ENCODE data around the gene CELF4.

The CELF4 gene

GRCh38 chr18:37248281-37248680 lies 317.3 kb downstream of the CELF4 start:
- no peaks in the 10 kb centered on the region for H3K9me3 ChIP-seq (replicated peaks in 1 of 11)
- H3K27ac ChIP-seq, result no peak overlapping the region
- no peak for TF ChIP-seq Cebpa-rat (IDR thresholded peaks at IDR 0.05)
- peaks cover 0 to 7% (median 3%) of the 10 kb centered on the region in 11 experiments; a peak in 9 of 22 replicates for H3K27me3 ChIP-seq
- H3K9ac ChIP-seq, result no peak overlapping the region
- no peak overlapping the region for H3K4me2 ChIP-seq
- H3K4me3 ChIP-seq, result no peak overlapping the region
- H3K36me3 ChIP-seq, result no peaks in the 10 kb centered on the region
- H4K20me1 ChIP-seq, result 0 out of 22 replicates have a peak, but pooled peaks cover 0 to 6% (median 0%) of the 10 kb centered on the region in 11 experiments
- peaks cover 0 to 9% (median 5%) of the 10 kb centered on the region in 10 experiments; a peak in 7 of 20 replicates for H3K4me1 ChIP-seq

DNA sequence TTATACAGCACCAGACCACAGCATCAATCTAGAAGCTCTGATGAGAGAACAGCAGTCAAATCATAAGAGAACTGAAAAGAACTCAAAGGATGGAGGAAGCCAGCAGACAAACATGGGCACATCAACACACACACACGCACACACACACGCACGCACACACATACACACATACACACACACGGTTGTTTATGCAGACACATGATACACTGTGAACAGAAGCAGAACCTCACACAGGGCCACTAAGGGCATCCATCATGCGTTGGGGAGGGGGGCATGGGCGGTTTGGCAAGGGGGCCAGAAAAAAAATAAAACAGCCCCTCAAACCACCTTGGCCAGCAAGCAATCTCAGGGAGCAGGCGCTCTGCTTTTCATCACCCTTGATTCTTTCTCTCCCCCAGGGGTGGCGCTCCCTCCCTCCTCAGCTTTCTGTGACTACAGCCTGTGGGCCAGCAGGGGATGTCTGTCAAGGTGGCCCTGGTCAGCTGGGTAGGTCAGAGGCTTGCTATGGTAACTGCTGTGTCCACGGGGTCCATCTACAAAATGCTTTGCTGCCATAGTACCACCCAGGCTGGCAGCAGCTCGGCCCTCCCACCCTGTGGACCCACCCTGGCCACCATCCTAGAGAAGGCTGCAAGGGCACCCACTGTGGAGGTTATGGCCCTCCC lies 318.0 kb downstream of the CELF4 start:
- Histone ChIP-seq H3K4me2 (no peak overlapping the region), H3K27me3 (peaks cover 0 to under 1% (median 0%) of the 10 kb centered on the region in 11 experiments; a peak in 1 of 22 replicates), H3K36me3 (no peaks in the 10 kb centered on the region), H3K4me1 (peaks cover 0 to 9% (median 5%) of the 10 kb centered on the region in 10 experiments; a peak in 7 of 20 replicates), H3K4me3 (no peak overlapping the region), H3K9ac (no peak overlapping the region), H4K20me1 (0 out of 22 replicates have a peak, but pooled peaks cover 0 to 6% (median 0%) of the 10 kb centered on the region in 11 experiments), H3K27ac (no peak overlapping the region), H3K9me3 (replicated peaks in 1 of 11) (no peaks in the 10 kb centered on the region)
- no peak for TF ChIP-seq Cebpa-rat (IDR thresholded peaks at IDR 0.05)

DNA sequence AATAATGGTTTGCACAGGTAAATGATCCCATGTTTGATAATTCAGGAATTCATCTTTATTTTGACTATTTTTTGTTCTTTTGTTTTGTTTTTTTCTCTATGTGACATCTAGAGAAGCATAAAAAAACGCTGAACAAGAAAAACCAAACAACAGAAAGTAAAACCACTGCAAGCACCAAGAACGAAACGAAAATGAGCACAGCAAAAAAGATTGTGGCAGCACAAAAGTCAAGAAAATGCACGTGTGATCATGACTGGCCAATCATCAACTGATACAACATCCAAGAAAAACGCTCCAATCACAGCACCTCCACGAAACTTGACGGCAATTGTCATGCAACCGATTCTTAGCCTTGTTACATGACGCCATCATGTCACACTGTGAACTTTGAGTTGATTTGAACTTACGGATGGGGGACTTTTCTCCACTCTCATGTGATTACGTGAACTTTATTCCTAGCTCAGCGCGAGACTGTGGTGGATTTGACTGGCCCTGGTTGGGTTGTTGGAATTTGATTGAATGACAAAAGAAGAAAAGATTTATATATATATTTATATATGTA lies 318.7 kb downstream of the CELF4 start:
- no peak for TF ChIP-seq Cebpa-rat (IDR thresholded peaks at IDR 0.05)
- no peaks in the 10 kb centered on the region for H3K36me3 ChIP-seq
- no peak overlapping the region for H3K4me2 ChIP-seq
- peaks cover 0 to 9% (median 5%) of the 10 kb centered on the region in 10 experiments; a peak in 7 of 20 replicates for H3K4me1 ChIP-seq
- no peak overlapping the region for H3K27ac ChIP-seq
- H3K4me3 ChIP-seq, result no peak overlapping the region
- no peaks in the 10 kb centered on the region for H3K27me3 ChIP-seq
- no peak overlapping the region for H3K9ac ChIP-seq
- H3K9me3 ChIP-seq (replicated peaks in 1 of 11), result no peaks in the 10 kb centered on the region
- 0 out of 22 replicates have a peak, but pooled peaks cover 0 to 6% (median 0%) of the 10 kb centered on the region in 11 experiments for H4K20me1 ChIP-seq

DNA sequence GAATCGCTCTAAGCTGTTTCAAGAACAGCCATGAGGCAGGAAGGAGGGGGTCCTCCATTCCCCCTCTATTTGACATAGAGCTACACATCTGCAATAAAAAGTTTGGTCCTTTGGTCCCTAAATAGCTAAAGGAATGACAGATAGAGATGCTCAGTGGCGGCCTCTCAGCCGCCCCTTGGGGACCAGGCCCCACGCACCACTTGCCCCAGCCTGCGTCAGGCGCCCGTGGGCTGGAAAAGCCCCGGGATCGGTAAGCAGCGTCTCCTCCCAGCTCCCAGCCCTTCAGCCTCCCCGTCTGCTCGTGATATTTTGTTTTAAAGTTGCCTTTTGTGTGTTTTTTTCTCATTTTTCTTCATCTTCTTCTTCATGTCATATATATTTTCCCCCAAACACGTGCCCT lies 321.0 kb downstream of the CELF4 start:
- no peak overlapping the region for H3K27ac ChIP-seq
- 0 out of 20 replicates have a peak, but pooled peaks cover 0 to under 1% (median 0%) of the 10 kb centered on the region in 10 experiments for H3K4me1 ChIP-seq
- H3K4me2 ChIP-seq, result no peak overlapping the region
- no peak overlapping the region for H3K9ac ChIP-seq
- no peaks in the 10 kb centered on the region for H3K36me3 ChIP-seq
- H4K20me1 ChIP-seq, result no peaks in the 10 kb centered on the region
- TF ChIP-seq Cebpa-rat (IDR thresholded peaks at IDR 0.05), result no peak
- no peak overlapping the region for H3K4me3 ChIP-seq
- no peaks in the 10 kb centered on the region for H3K9me3 ChIP-seq (replicated peaks in 1 of 11)
- no peaks in the 10 kb centered on the region for H3K27me3 ChIP-seq

DNA sequence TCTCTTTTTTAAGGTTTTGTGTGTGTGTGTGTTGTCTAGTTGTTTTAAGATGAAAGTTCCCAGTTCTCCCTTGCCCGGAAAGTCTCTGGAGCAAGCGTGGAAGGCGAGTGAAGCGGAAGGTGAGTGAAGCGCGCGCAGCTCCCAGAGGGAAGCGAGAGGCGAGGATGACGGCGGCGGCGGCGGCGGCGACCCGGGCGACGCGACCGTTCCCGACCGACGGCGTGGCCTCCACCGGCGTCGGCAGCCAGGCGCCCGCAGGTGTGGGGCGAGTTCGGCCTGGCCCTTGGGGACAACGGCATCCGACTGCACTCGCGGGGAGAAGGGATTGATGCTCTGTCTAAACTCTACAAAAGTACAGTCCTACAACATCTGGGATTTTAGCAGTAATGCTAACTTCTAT lies 321.9 kb downstream of the CELF4 start:
- no peaks in the 10 kb centered on the region for H4K20me1 ChIP-seq
- no peaks in the 10 kb centered on the region for H3K9me3 ChIP-seq (replicated peaks in 1 of 11)
- H3K4me1 ChIP-seq, result no peaks in the 10 kb centered on the region
- no peaks in the 10 kb centered on the region for H3K27me3 ChIP-seq
- H3K4me2 ChIP-seq, result no peak overlapping the region
- no peaks in the 10 kb centered on the region for H3K36me3 ChIP-seq
- TF ChIP-seq Cebpa-rat (IDR thresholded peaks at IDR 0.05), result no peak
- no peak overlapping the region for H3K27ac ChIP-seq
- no peak overlapping the region for H3K9ac ChIP-seq
- H3K4me3 ChIP-seq, result no peak overlapping the region

GRCh38 chr18:37242826-37243560 lies 322.6 kb downstream of the CELF4 start:
- Histone ChIP-seq H3K4me2 (no peak overlapping the region), H3K36me3 (no peaks in the 10 kb centered on the region)

DNA sequence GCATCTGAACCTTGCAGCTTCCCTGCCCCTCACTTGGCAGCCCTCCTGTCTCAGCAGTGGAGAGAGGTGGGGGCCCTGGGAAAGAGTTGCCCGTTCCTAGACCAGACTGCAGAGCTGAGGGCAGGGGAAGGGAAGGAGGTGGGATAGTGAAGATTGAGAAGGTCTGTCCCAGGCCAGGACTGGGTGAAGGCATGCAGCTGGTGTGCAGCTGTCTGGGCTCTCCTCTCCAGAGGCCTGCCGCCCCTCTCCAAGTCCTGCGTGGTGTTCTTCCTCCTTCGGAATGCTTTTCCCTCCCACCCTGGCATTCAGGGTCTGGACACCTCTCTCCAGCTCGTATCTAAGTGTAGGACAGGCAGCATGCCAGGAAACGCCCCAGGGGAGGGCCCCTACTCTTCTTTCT lies 323.5 kb downstream of the CELF4 start:
- H3K4me2 ChIP-seq, result no peak overlapping the region
- TF ChIP-seq Cebpa-rat (IDR thresholded peaks at IDR 0.05), result no peak
- H3K9me3 ChIP-seq (replicated peaks in 1 of 11), result no peaks in the 10 kb centered on the region
- no peaks in the 10 kb centered on the region for H4K20me1 ChIP-seq
- no peaks in the 10 kb centered on the region for H3K27me3 ChIP-seq
- no peaks in the 10 kb centered on the region for H3K4me1 ChIP-seq
- no peak overlapping the region for H3K9ac ChIP-seq
- H3K36me3 ChIP-seq, result no peaks in the 10 kb centered on the region
- no peak overlapping the region for H3K4me3 ChIP-seq
- no peak overlapping the region for H3K27ac ChIP-seq

More at GRCh38 chr18:37242826-37243560, 322.6 kb downstream of the CELF4 start:
- H4K20me1 ChIP-seq, result no peaks in the 10 kb centered on the region
- no peaks in the 10 kb centered on the region for H3K27me3 ChIP-seq
- H3K4me3 ChIP-seq, result no peak overlapping the region
- no peaks in the 10 kb centered on the region for H3K9me3 ChIP-seq (replicated peaks in 1 of 11)
- H3K27ac ChIP-seq, result no peak overlapping the region
- TF ChIP-seq Cebpa-rat (IDR thresholded peaks at IDR 0.05), result no peak
- no peak overlapping the region for H3K9ac ChIP-seq
- H3K4me1 ChIP-seq, result no peaks in the 10 kb centered on the region

GRCh38 chr18:37238282-37239108 lies 327.1 kb downstream of the CELF4 start:
- Histone ChIP-seq H3K4me1 (no peaks in the 10 kb centered on the region), H3K27ac (no peak overlapping the region), H3K4me3 (no peak overlapping the region), H3K4me2 (no peak overlapping the region), H3K36me3 (no peaks in the 10 kb centered on the region), H3K27me3 (no peaks in the 10 kb centered on the region), H4K20me1 (no peaks in the 10 kb centered on the region), H3K9ac (no peak overlapping the region), H3K9me3 (replicated peaks in 1 of 11) (no peaks in the 10 kb centered on the region)
- TF ChIP-seq Cebpa-rat (IDR thresholded peaks at IDR 0.05), result no peak

DNA sequence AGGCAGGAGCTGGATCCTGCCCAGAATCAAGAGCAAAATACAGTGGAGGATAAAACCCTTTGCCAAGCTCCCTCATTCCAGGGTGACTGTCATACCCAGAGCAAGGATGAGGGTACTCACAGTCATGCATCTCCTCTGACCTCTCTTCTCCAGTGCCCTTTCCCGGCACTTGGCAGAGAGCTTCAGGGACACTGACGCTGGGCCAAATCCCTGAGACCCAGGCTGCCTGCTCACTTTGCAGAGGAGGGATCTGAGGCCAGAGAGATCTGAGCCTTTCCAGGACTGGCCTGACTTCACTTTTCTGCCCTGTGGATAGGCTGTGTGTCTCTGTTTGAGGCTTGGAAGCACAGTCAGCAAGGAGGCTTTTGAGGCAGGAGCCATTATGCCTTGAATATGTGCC lies 330.0 kb downstream of the CELF4 start:
- Histone ChIP-seq H3K36me3 (no peaks in the 10 kb centered on the region), H3K9me3 (replicated peaks in 1 of 11) (no peaks in the 10 kb centered on the region), H4K20me1 (no peaks in the 10 kb centered on the region), H3K4me3 (no peak overlapping the region), H3K4me1 (no peaks in the 10 kb centered on the region), H3K4me2 (no peak overlapping the region), H3K27me3 (no peaks in the 10 kb centered on the region), H3K9ac (no peak overlapping the region), H3K27ac (no peak overlapping the region)
- no peak for TF ChIP-seq Cebpa-rat (IDR thresholded peaks at IDR 0.05)

Measured in BLaER1 treated with 17β-estradiol and CSF1 and Interleukin-3, amounts not matched to agents 10 nM and 100 nM (cell line).